Activated CD4-positive, alpha-beta T cell treated with anti-CD3 and anti-CD28 coated beads, Interleukin-2, amount 10 ng/mL, durations not matched to agents 24 days and 14 days (primary cell): ENCODE data around the gene PTPRN2. TPM values are rescaled to one million over a fixed set of nuclear protein-coding genes. Genes with fewer than 3 reads are reported as not detected.

ENCODE experiments used
- DNase-seq: peaks from one replicate; pipeline ENCODE4 v3.0.0; 2022
- H3K27ac Mint-ChIP-seq: one replicate; pipeline ENCODE4 v1.8.0; 2022; ENCODE audit warnings: mild to moderate bottlenecking, mixed read lengths
- H3K27me3 Mint-ChIP-seq: one replicate; pipeline ENCODE4 v1.8.0; 2022; ENCODE audit warnings: mixed read lengths
- H3K36me3 Mint-ChIP-seq: one replicate; pipeline ENCODE4 v1.8.0; 2022; ENCODE audit warnings: low read depth, mild to moderate bottlenecking, mixed read lengths
- H3K4me1 Mint-ChIP-seq: one replicate; pipeline ENCODE4 v1.8.0; 2021; ENCODE audit warnings: mixed read lengths
- H3K4me3 Mint-ChIP-seq: one replicate; pipeline ENCODE4 v1.8.0; 2022; ENCODE audit warnings: mild to moderate bottlenecking, moderate library complexity, mixed read lengths
- H3K9me3 Mint-ChIP-seq: one replicate; pipeline ENCODE4 v1.8.0; 2021; ENCODE audit warnings: mixed read lengths
- intact Hi-C: fragments of 100-400 bp; cut with micrococcal nuclease; formaldehyde crosslinking; loops from one replicate; pipeline ENCODE4 v1.15.1; 2023
- total RNA-seq: library from RNA; stranded (reverse); gene quantifications from 2 replicates; pipeline ENCODE4 v1.2.3, GENCODE V29; 2022

The PTPRN2 gene
- total RNA-seq, 1 donor from 2014 or later: 0.33 TPM

GRCh38 chr7:157952841-157953645 is 634.6 kb downstream of the PTPRN2 start:
- Mint-ChIP-seq H3K9me3 (no peaks in the 10 kb centered on the region), H3K27ac (no peak overlapping the region), H3K4me3 (no peak overlapping the region), H3K4me1 (no peaks in the 10 kb centered on the region), H3K36me3 (no peaks in the 10 kb centered on the region), H3K27me3 (no peaks in the 10 kb centered on the region)
- DNase-seq: no peak
- intact Hi-C loops: no loop called here

GRCh38 chr7:157952050-157952667 is 635.5 kb downstream of the PTPRN2 start:
- DNase-seq: no peak
- H3K4me1 Mint-ChIP-seq: no peaks in the 10 kb centered on the region
- no peaks in the 10 kb centered on the region for H3K36me3 Mint-ChIP-seq
- no peak overlapping the region for H3K4me3 Mint-ChIP-seq
- H3K27me3 Mint-ChIP-seq: no peaks in the 10 kb centered on the region
- intact Hi-C loops: no loop called here
- H3K27ac Mint-ChIP-seq: no peak overlapping the region
- H3K9me3 Mint-ChIP-seq: peaks cover 4% of the 10 kb centered on the region

GRCh38 chr7:157951300-157952049 is 636.1 kb downstream of the PTPRN2 start:
- H3K27me3 Mint-ChIP-seq: no peaks in the 10 kb centered on the region
- intact Hi-C loops: no loop called here
- H3K9me3 Mint-ChIP-seq: peaks cover 4% of the 10 kb centered on the region
- no peak overlapping the region for H3K4me3 Mint-ChIP-seq
- H3K27ac Mint-ChIP-seq: no peak overlapping the region
- H3K4me1 Mint-ChIP-seq: no peaks in the 10 kb centered on the region
- no peaks in the 10 kb centered on the region for H3K36me3 Mint-ChIP-seq
- DNase-seq: no peak

GRCh38 chr7:157949711-157950110 is 637.9 kb downstream of the PTPRN2 start:
- no peak for DNase-seq
- H3K27me3 Mint-ChIP-seq: no peaks in the 10 kb centered on the region
- no peaks in the 10 kb centered on the region for H3K36me3 Mint-ChIP-seq
- H3K4me1 Mint-ChIP-seq: no peaks in the 10 kb centered on the region
- H3K27ac Mint-ChIP-seq: no peak overlapping the region
- intact Hi-C loops: no loop called here
- H3K4me3 Mint-ChIP-seq: no peak overlapping the region
- H3K9me3 Mint-ChIP-seq: peaks cover 7% of the 10 kb centered on the region

DNA sequence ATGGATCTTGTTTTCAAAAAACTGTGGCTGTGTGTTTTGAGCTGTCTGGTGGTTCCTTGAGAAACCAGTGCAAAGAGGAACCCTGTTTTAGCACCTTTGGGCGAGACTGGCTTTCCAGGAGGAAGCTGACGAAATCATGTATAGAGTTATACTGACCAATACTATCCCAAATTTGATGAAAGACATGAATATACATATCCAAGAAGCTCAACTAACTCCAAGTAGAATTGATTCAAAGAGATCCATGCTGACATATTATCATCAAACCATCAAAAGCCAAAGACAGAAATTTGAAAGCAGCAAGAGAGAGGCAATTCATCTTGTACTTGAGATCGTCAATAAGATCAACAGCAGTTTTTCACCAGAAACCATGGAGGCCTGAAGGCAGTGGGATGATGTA is 640.1 kb downstream of the PTPRN2 start:
- no peak for DNase-seq
- Mint-ChIP-seq H3K27ac (no peak overlapping the region), H3K4me1 (no peaks in the 10 kb centered on the region), H3K9me3 (peaks cover 7% of the 10 kb centered on the region), H3K27me3 (no peaks in the 10 kb centered on the region), H3K36me3 (no peaks in the 10 kb centered on the region), H3K4me3 (no peak overlapping the region)
- intact Hi-C loops: no loop called here

- Mint-ChIP-seq H3K4me3 (no peak overlapping the region), H3K27ac (no peak overlapping the region), H3K9me3 (peaks cover 7% of the 10 kb centered on the region), H3K27me3 (no peaks in the 10 kb centered on the region), H3K36me3 (no peaks in the 10 kb centered on the region), H3K4me1 (no peaks in the 10 kb centered on the region)
- DNase-seq: no peak
- intact Hi-C loops: no loop called here
Measured at GRCh38 chr7:157946398-157947060, 641.1 kb downstream of the PTPRN2 start.

DNA sequence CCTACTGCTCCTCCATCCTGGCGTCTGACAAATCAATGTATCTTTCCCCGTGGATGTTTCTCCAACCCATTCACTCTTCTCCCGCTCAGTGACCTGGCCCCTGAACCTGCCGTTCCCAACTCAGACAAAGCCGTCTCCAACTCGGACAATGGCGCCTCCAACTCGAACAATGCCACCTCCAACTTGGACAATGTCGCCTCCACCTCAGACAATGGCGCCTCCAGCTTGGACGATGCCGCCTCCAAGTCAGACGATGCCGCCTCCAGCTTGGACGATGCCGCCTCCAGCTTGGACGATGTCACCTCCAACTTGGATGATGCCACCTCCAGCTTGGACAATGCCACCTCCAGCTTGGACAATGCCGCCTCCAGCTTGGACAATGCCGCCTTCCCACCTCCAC is 642.2 kb downstream of the PTPRN2 start:
- DNase-seq: no peak
- intact Hi-C loops: no loop called here
- Mint-ChIP-seq H3K27ac (no peak overlapping the region), H3K36me3 (no peaks in the 10 kb centered on the region), H3K27me3 (no peaks in the 10 kb centered on the region), H3K4me1 (no peaks in the 10 kb centered on the region), H3K4me3 (no peak overlapping the region), H3K9me3 (peaks cover 11% of the 10 kb centered on the region)

DNA sequence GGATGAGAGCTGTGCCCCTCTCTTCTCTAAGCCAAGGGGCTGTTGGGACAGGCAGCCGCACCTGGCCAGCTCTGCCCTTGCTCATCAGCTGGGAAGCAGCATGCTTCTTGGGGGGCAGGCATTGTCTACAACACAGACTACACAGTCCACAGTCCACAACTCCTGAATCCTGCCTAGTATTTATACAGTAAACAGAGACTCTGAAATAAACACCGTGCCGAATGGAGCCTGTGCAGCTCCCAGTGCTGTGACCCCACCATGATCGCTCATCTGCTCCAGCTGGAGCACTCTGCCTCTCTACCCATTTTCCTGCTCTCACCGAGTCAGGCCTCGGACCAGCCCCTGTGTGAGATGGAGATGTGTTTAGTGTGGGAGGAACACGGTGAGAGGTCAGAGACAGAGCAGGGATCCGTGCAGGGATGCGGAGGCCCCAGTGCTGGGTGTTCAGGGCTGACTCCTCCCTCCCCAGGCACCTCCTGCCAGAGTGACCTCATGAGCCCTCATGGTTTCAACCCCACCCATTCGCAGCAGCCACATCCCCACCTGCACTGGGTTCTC is 642.8 kb downstream of the PTPRN2 start:
- Mint-ChIP-seq H3K4me3 (no peak overlapping the region), H3K27ac (no peak overlapping the region), H3K9me3 (peaks cover 11% of the 10 kb centered on the region), H3K36me3 (no peaks in the 10 kb centered on the region), H3K4me1 (no peaks in the 10 kb centered on the region), H3K27me3 (no peaks in the 10 kb centered on the region)
- no peak for DNase-seq
- intact Hi-C loops: no loop called here

DNA sequence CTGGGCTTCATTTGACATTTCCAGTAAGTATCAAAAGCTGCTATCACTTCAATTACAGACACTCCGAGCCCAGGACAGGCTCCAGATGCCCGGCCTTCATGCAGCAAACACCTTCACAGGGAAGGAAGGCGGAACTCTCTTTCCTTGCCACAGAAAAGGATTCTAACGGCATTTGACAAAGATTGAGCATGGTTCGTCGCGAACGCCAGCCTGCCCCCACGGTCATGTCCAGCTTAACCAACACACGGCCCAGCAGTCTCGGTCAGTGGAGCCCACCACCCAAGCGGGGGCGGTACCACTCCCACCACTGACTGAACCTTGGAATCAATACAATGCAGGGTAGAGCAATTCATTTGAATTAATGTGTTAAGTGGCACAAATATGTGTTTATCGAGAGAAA is 643.6 kb downstream of the PTPRN2 start:
- no peaks in the 10 kb centered on the region for H3K36me3 Mint-ChIP-seq
- no peaks in the 10 kb centered on the region for H3K4me1 Mint-ChIP-seq
- no peak overlapping the region for H3K4me3 Mint-ChIP-seq
- no peak for DNase-seq
- H3K27me3 Mint-ChIP-seq: no peaks in the 10 kb centered on the region
- no peak overlapping the region for H3K27ac Mint-ChIP-seq
- intact Hi-C loops: no loop called here
- peaks cover 11% of the 10 kb centered on the region for H3K9me3 Mint-ChIP-seq

DNA sequence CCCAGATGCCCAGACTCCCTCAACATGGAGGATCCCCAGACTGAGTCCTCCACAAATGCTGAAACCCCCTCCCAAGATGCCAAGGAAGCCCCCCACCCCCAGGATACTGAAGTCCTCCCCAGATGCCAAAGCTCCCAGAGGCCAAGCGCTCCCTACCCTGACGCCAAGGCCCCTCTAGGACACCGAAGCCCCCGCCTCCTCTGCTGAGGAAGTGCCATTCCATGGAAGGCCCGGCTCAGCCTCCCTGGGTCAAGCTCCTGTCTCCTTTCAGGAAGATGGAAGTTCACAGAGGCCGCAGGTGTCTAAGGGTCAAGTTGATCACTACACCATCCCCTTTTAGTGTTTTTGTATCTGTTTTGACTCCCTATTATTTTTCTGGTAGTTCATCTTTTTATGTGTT is 644.1 kb downstream of the PTPRN2 start:
- Mint-ChIP-seq H3K36me3 (no peaks in the 10 kb centered on the region), H3K4me1 (no peaks in the 10 kb centered on the region), H3K9me3 (peaks cover 11% of the 10 kb centered on the region), H3K4me3 (no peak overlapping the region), H3K27me3 (no peaks in the 10 kb centered on the region), H3K27ac (no peak overlapping the region)
- intact Hi-C loops: no loop called here
- DNase-seq: no peak

GRCh38 chr7:157941210-157941609 is 646.4 kb downstream of the PTPRN2 start:
- intact Hi-C loops: no loop called here
- Mint-ChIP-seq H3K4me3 (no peak overlapping the region), H3K27ac (no peak overlapping the region), H3K9me3 (peaks cover 12% of the 10 kb centered on the region), H3K36me3 (no peaks in the 10 kb centered on the region), H3K27me3 (no peaks in the 10 kb centered on the region), H3K4me1 (no peaks in the 10 kb centered on the region)
- no peak for DNase-seq

DNA sequence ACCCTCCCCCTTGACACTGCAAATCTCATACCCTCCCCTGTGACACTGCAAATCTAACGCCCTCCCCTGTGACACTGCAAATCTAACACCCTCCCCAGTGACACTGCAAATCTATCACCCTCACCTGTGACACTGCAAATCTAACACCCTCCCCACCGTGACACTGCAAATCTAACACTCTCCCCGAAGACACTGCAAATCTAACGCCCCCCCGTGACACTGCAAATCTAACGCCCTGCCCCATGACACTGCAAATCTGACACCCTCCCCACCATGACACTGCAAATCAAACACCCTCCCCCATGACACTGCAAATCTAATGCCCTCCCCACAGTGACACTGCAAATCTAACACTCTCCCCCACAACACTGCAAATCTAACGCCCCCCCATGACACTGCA is 647.1 kb downstream of the PTPRN2 start:
- intact Hi-C loops: no loop called here
- Mint-ChIP-seq H3K27me3 (no peaks in the 10 kb centered on the region), H3K4me1 (no peaks in the 10 kb centered on the region), H3K36me3 (no peaks in the 10 kb centered on the region), H3K27ac (no peak overlapping the region), H3K9me3 (peaks cover 12% of the 10 kb centered on the region), H3K4me3 (no peak overlapping the region)
- DNase-seq: no peak

GRCh38 chr7:157938211-157938610 is 649.4 kb downstream of the PTPRN2 start:
- H3K4me3 Mint-ChIP-seq: no peak overlapping the region
- intact Hi-C loops: no loop called here
- H3K36me3 Mint-ChIP-seq: no peaks in the 10 kb centered on the region
- no peaks in the 10 kb centered on the region for H3K4me1 Mint-ChIP-seq
- no peak overlapping the region for H3K27ac Mint-ChIP-seq
- H3K9me3 Mint-ChIP-seq: peaks cover 20% of the 10 kb centered on the region
- DNase-seq: no peak
- no peaks in the 10 kb centered on the region for H3K27me3 Mint-ChIP-seq
